ENCODE results near the gene NAT14.

- TF ChIP-seq CTCF (optimal IDR thresholded peaks at IDR 0.05 in 1 of 3, IDR thresholded peaks at IDR 0.05 in 1 of 3, conservative IDR thresholded peaks at IDR 0.05 in 1 of 3; ENCODE audit: extremely low read depth in 1 of 3, insufficient read depth in 2 of 3, low read length in 3 of 3) = no peak
- no peak for TF ChIP-seq EZH2 (IDR thresholded peaks at IDR 0.05; ENCODE audit: low read length)
These were observed 29.3 kb upstream of the NAT14 start for GRCh38 chr19:55455576-55456235.

Data from keratinocyte (primary cell).